SK-N-SH treated with all-trans-retinoic acid at 6 μM for 48 hours (cell line): ENCODE results near the gene BABAM2.

Source experiments
- ATAC-seq: fragments of 200-7000 bp; cut with Tn5 transposase; 3 replicates; pipeline ENCODE4 v1.9.1; 2020; ENCODE audit warnings: mild to moderate bottlenecking, moderate library complexity
- BACH2 ChIP-seq: fragments of 250-450 bp; sonication (Bioruptor Pico); IDR thresholded peaks from 2 replicates; pipeline ENCODE4 v1.9.0; 2021; ENCODE audit warnings: mild to moderate bottlenecking, borderline replicate concordance
- ESRRG ChIP-seq: fragments of 250-450 bp; sonication (Bioruptor Pico); IDR thresholded peaks from 2 replicates; pipeline ENCODE4 v1.6.1; 2021; ENCODE audit warnings: mild to moderate bottlenecking
- GLIS3 ChIP-seq: fragments of 250-450 bp; sonication (Bioruptor Pico); IDR thresholded peaks from 2 replicates; pipeline ENCODE4 v1.5.0; 2020; ENCODE audit warnings: mild to moderate bottlenecking, moderate library complexity
- ISL1 ChIP-seq: fragments of 250-450 bp; sonication (Bioruptor Pico); IDR thresholded peaks from 2 replicates; pipeline ENCODE4 v2.1.2; 2022; ENCODE audit warnings: mild to moderate bottlenecking, moderate library complexity
- OSR1 ChIP-seq: fragments of 250-450 bp; sonication (Bioruptor Pico); IDR thresholded peaks from 2 replicates; pipeline ENCODE4 v1.8.0; 2022; ENCODE audit warnings: moderate library complexity, mild to moderate bottlenecking, inconsistent platforms
- PPARA ChIP-seq: fragments of 250-450 bp; sonication (Bioruptor Pico); IDR thresholded peaks from 2 replicates; pipeline ENCODE4 v1.5.0; 2020; ENCODE audit warnings: mild to moderate bottlenecking, borderline replicate concordance
- RARB ChIP-seq: fragments of 250-450 bp; sonication (Bioruptor Pico); IDR thresholded peaks from 2 replicates; pipeline ENCODE4 v1.8.0; 2021; ENCODE audit warnings: mild to moderate bottlenecking, moderate library complexity
- SNAI2 ChIP-seq: fragments of 250-450 bp; sonication (Bioruptor Pico); IDR thresholded peaks from 2 replicates; pipeline ENCODE4 v1.5.0; 2020; ENCODE audit warnings: mild to moderate bottlenecking, moderate library complexity
- TCF4 ChIP-seq: fragments of 250-450 bp; sonication (Bioruptor Pico); IDR thresholded peaks from 2 replicates; pipeline ENCODE4 v1.8.0; 2021; ENCODE audit warnings: mild to moderate bottlenecking, moderate library complexity, borderline replicate concordance
- TOX ChIP-seq: fragments of 250-450 bp; sonication (Bioruptor Pico); IDR thresholded peaks from 2 replicates; pipeline ENCODE4 v1.8.0; 2021; ENCODE audit warnings: mild to moderate bottlenecking, moderate library complexity, borderline replicate concordance
- ZC3H10 ChIP-seq: fragments of 250-450 bp; sonication (Bioruptor Pico); IDR thresholded peaks from 2 replicates; pipeline ENCODE4 v1.5.1; 2021; ENCODE audit warnings: mild to moderate bottlenecking, moderate library complexity
- ZFP3 ChIP-seq: fragments of 250-450 bp; sonication (Bioruptor Pico); IDR thresholded peaks from 2 replicates; pipeline ENCODE4 v1.5.0; 2020; ENCODE audit warnings: mild to moderate bottlenecking, moderate library complexity
- ZFP30 ChIP-seq: fragments of 450-650 bp; formaldehyde crosslinking; IDR thresholded peaks from 2 replicates; pipeline ENCODE4 v1.5.0; 2022; ENCODE audit warnings: mild to moderate bottlenecking, moderate library complexity
- ZNF565 ChIP-seq: fragments of 450-650 bp; formaldehyde crosslinking; conservative IDR thresholded peaks from 2 replicates; pipeline ENCODE4 v1.5.0; 2020; ENCODE audit warnings: low read depth, mild to moderate bottlenecking, moderate library complexity
- ZNF70 ChIP-seq: fragments of 450-650 bp; formaldehyde crosslinking; IDR thresholded peaks from 2 replicates; pipeline ENCODE4 v1.5.0; 2020; ENCODE audit warnings: mild to moderate bottlenecking, moderate library complexity
- TF ChIP-seq, protein P1 (sequence below): fragments of 250-450 bp; sonication (Bioruptor Pico); IDR thresholded peaks from 2 replicates; pipeline ENCODE4 v1.5.1; 2021; ENCODE audit warnings: mild to moderate bottlenecking, moderate library complexity
- TF ChIP-seq, protein P2 (sequence below): fragments of 250-450 bp; sonication (Bioruptor Pico); IDR thresholded peaks from 2 replicates; pipeline ENCODE4 v1.5.0; 2020; ENCODE audit warnings: mild to moderate bottlenecking, moderate library complexity
- TF ChIP-seq, protein P3 (sequence below): fragments of 250-450 bp; sonication (Bioruptor Pico); IDR thresholded peaks from 2 replicates; pipeline ENCODE4 v1.5.1; 2020; ENCODE audit warnings: low read depth, mild to moderate bottlenecking, moderate library complexity
- TF ChIP-seq, protein P4 (sequence below): fragments of 250-450 bp; sonication (Bioruptor Pico); IDR thresholded peaks from 2 replicates; pipeline ENCODE4 v1.8.0; 2021; ENCODE audit warnings: low read depth, mild to moderate bottlenecking, moderate library complexity, borderline replicate concordance
- TF ChIP-seq, protein P5 (sequence below): fragments of 250-450 bp; sonication (Bioruptor Pico); IDR thresholded peaks from 2 replicates; pipeline ENCODE4 v1.8.0; 2020; ENCODE audit warnings: mild to moderate bottlenecking, moderate library complexity, borderline replicate concordance

The BABAM2 gene

DNA sequence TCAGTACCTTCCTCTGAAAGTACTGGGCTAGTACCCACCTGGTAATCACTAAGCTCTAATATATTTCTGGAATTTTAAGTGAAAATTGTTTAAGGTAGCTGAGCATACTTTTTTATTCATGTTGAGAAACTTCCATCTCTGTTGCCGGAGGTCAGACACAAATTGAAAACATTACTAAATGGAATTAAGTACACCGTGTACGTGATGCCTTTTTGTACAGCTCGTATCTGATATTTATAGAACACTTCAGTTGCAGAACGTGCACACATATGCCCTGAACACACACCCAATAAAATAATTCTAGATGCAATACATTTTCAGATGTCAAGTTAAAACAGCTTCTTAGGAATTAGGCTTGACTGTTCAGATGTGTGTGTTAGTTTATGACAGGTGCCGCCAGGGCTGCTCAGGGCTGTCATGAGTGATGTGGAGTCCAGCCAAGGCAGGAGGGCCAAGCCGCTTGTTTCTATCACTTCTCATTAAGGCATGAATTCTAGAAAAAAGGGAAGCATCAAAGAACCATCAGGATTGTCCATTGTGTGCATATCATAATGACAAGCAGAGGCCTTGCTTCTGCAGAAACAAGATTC is 421.2 kb downstream of the BABAM2 start:
- no peak for ATAC-seq
- TF ChIP-seq, protein P1, sequence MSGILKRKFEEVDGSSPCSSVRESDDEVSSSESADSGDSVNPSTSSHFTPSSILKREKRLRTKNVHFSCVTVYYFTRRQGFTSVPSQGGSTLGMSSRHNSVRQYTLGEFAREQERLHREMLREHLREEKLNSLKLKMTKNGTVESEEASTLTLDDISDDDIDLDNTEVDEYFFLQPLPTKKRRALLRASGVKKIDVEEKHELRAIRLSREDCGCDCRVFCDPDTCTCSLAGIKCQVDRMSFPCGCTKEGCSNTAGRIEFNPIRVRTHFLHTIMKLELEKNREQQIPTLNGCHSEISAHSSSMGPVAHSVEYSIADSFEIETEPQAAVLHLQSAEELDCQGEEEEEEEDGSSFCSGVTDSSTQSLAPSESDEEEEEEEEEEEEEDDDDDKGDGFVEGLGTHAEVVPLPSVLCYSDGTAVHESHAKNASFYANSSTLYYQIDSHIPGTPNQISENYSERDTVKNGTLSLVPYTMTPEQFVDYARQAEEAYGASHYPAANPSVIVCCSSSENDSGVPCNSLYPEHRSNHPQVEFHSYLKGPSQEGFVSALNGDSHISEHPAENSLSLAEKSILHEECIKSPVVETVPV (CRISPR knock-in tag) = no peak
- TF ChIP-seq OSR1 (CRISPR knock-in tag) (no peak), BACH2 (CRISPR knock-in tag) (no peak), ZNF70 (CRISPR knock-in tag) (no peak), ZFP30 (CRISPR knock-in tag) (no peak), ZC3H10 (CRISPR knock-in tag) (no peak), ESRRG (no peak), GLIS3 (no peak), ISL1 (CRISPR knock-in tag) (no peak), TCF4 (CRISPR knock-in tag) (no peak), ZNF565 (CRISPR knock-in tag) (no peak), RARB (CRISPR knock-in tag) (no peak), TOX (CRISPR knock-in tag) (no peak), SNAI2 (CRISPR knock-in tag) (no peak)
- TF ChIP-seq, protein P2, sequence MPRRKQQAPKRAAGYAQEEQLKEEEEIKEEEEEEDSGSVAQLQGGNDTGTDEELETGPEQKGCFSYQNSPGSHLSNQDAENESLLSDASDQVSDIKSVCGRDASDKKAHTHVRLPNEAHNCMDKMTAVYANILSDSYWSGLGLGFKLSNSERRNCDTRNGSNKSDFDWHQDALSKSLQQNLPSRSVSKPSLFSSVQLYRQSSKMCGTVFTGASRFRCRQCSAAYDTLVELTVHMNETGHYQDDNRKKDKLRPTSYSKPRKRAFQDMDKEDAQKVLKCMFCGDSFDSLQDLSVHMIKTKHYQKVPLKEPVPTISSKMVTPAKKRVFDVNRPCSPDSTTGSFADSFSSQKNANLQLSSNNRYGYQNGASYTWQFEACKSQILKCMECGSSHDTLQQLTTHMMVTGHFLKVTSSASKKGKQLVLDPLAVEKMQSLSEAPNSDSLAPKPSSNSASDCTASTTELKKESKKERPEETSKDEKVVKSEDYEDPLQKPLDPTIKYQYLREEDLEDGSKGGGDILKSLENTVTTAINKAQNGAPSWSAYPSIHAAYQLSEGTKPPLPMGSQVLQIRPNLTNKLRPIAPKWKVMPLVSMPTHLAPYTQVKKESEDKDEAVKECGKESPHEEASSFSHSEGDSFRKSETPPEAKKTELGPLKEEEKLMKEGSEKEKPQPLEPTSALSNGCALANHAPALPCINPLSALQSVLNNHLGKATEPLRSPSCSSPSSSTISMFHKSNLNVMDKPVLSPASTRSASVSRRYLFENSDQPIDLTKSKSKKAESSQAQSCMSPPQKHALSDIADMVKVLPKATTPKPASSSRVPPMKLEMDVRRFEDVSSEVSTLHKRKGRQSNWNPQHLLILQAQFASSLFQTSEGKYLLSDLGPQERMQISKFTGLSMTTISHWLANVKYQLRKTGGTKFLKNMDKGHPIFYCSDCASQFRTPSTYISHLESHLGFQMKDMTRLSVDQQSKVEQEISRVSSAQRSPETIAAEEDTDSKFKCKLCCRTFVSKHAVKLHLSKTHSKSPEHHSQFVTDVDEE = no peak
- TF ChIP-seq, protein P3, sequence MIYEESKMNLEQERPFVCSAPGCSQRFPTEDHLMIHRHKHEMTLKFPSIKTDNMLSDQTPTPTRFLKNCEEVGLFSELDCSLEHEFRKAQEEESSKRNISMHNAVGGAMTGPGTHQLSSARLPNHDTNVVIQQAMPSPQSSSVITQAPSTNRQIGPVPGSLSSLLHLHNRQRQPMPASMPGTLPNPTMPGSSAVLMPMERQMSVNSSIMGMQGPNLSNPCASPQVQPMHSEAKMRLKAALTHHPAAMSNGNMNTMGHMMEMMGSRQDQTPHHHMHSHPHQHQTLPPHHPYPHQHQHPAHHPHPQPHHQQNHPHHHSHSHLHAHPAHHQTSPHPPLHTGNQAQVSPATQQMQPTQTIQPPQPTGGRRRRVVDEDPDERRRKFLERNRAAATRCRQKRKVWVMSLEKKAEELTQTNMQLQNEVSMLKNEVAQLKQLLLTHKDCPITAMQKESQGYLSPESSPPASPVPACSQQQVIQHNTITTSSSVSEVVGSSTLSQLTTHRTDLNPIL (CRISPR knock-in tag) = no peak

DNA sequence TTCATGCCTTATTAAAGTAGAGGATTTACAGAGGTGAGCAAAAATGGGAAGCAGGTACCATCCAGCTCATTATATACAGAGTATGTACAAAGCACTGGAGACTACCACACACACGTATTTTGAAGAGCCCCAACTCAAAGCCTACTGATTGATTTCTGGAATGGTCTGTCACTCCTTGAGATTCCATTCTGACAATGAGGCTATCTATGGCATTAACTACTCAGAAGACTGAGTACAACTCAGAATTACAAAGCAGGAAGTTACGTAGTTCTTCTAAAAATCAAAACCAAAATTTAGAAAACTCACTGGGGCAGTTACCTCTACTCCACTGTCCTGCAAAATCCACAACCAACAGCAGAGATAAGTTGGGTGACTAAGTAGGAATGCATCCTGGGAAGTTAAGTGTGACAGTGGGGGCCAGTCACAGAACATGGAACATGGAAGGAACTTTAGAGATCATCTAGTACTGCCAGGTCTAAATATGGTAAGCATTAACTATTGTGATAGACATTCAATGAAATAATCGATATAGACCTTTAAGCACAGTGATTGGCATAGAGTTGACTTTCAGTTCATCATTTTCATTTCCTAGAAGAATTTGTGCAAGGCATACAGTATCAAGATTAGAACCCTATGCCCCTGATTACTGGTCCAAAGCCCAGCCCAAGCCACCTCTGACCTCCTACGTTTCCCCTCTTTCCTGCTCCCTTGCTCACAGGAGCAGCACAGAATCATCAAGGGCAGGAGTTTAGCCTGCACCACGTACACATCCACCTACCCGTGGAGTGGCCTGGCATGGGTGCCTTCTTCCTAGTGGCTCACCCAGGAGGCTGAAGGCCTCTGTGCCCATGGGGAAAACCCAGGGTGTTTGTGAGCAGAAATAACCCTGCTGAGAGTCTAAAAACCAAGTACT is 422.0 kb downstream of the BABAM2 start:
- TF ChIP-seq, protein P4, sequence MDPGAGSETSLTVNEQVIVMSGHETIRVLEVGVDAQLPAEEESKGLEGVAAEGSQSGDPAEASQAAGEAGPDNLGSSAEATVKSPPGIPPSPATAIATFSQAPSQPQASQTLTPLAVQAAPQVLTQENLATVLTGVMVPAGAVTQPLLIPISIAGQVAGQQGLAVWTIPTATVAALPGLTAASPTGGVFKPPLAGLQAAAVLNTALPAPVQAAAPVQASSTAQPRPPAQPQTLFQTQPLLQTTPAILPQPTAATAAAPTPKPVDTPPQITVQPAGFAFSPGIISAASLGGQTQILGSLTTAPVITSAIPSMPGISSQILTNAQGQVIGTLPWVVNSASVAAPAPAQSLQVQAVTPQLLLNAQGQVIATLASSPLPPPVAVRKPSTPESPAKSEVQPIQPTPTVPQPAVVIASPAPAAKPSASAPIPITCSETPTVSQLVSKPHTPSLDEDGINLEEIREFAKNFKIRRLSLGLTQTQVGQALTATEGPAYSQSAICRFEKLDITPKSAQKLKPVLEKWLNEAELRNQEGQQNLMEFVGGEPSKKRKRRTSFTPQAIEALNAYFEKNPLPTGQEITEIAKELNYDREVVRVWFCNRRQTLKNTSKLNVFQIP = no peak
- TF ChIP-seq OSR1 (CRISPR knock-in tag) = no peak
- TF ChIP-seq PPARA (CRISPR knock-in tag) = no peak
- no peak for TF ChIP-seq GLIS3
- TF ChIP-seq, all 23 proteins: peak for 0
- ATAC-seq = no peak

DNA sequence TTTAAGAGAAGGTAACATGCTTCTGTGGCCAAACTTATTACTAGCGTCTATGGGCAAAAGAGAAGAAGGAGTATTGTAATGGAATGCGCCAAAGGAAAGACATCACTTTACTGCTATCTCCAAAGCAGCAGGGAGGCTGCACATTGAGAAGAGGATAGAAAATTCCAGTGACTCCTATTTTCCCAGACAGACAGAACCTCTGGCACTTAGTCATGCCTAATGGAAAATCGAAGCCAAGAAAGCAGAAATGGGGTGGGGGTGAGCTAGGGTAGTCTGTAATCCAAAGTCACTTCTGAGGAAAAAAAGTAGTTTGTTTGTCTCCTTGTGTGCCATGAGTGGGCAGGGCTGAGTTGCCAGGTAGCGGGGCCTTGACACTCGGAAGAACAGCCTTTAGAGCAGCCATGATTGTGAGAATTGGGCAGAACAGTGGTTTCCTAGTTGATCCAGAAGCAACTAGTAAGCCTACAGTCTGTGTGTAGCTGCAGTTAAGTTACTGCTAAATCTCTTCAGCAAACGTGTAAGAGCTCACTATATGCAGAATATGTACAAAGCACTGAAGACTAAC is 422.8 kb downstream of the BABAM2 start:
- no peak for TF ChIP-seq OSR1 (CRISPR knock-in tag)
- no peak for TF ChIP-seq GLIS3
- no peak for TF ChIP-seq ESRRG
- no peak for TF ChIP-seq ZFP3 (CRISPR knock-in tag)
- TF ChIP-seq SNAI2 (CRISPR knock-in tag) = no peak
- no peak for ATAC-seq

DNA sequence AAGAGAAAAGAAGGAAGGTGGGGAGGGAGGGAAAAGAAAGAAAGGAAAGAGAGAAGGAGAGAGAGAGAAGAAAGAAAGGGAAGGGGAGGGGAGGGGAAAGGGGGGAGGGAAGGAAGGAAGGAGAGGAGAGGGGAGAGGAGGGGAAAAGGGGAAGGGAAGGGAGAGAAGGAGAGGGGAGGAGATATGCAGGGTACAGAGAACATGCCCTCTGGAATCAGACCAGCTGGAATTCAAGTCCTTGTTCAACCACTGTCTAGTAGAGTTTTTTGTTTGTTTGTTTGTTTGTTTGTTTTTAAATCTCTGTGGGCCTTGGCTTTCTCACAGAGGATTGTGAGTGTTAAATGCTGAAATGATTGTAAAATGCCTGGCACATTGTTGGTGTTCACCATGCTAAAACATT is 424.4 kb downstream of the BABAM2 start:
- no peak for ATAC-seq
- TF ChIP-seq, protein P5, sequence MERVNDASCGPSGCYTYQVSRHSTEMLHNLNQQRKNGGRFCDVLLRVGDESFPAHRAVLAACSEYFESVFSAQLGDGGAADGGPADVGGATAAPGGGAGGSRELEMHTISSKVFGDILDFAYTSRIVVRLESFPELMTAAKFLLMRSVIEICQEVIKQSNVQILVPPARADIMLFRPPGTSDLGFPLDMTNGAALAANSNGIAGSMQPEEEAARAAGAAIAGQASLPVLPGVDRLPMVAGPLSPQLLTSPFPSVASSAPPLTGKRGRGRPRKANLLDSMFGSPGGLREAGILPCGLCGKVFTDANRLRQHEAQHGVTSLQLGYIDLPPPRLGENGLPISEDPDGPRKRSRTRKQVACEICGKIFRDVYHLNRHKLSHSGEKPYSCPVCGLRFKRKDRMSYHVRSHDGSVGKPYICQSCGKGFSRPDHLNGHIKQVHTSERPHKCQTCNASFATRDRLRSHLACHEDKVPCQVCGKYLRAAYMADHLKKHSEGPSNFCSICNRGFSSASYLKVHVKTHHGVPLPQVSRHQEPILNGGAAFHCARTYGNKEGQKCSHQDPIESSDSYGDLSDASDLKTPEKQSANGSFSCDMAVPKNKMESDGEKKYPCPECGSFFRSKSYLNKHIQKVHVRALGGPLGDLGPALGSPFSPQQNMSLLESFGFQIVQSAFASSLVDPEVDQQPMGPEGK (CRISPR knock-in tag) = no peak
- TF ChIP-seq RARB (CRISPR knock-in tag) = no peak
- TF ChIP-seq ZFP3 (CRISPR knock-in tag) = no peak
- TF ChIP-seq, protein P1 (CRISPR knock-in tag) = no peak
- TF ChIP-seq, protein P2 = no peak
